Esophagus muscularis mucosa (tissue), 4 donors: ENCODE data around the gene DNAH17. TPM values are rescaled to one million over a fixed set of nuclear protein-coding genes. Genes with fewer than 3 reads are reported as not detected.
A peak's percentile ranks its signal among the peaks of the same experiment; 100 is the strongest.

Experiments
- DNase-seq: peaks from one replicate; pipeline ENCODE4 v3.0.0-alpha.2; 2017; ENCODE audit errors: extremely low spot score
- H3K27ac ChIP-seq, 4 donors: fragments of 200-600 bp; sonication (generic); replicated peaks in 1 of 4; 1 replicate in 3 of 4; 2 replicates in 1 of 4; pipeline ENCODE4 v1.5.1; 2016 to 2019; ENCODE audit warnings: mild to moderate bottlenecking in 1 of 4
- H3K27me3 ChIP-seq, 4 donors: fragments of 200-600 bp; sonication (generic); one replicate each; pipeline versions ENCODE4 v1.5.1 to v1.6.0; 2016 to 2019
- H3K36me3 ChIP-seq, 4 donors: fragments of 200-600 bp; sonication (generic); one replicate each; pipeline ENCODE4 v1.5.1; 2016 to 2019
- H3K4me1 ChIP-seq, 4 donors: fragments of 200-600 bp; sonication (generic); one replicate each; pipeline ENCODE4 v1.5.1; 2016 to 2019
- H3K4me3 ChIP-seq, 4 donors: fragments of 200-600 bp; sonication (generic); 1 replicate in 2 of 4; 2 replicates in 2 of 4; pipeline ENCODE4 v1.5.1; 2016 to 2019; ENCODE audit warnings: mild to moderate bottlenecking in 4 of 4, moderate library complexity in 1 of 4
- H3K9me3 ChIP-seq, 4 donors: fragments of 200-600 bp; sonication (generic); 1 replicate in 3 of 4; 2 replicates in 1 of 4; pipeline ENCODE4 v1.5.1; 2016 to 2019
- EP300 ChIP-seq: sonication (generic); formaldehyde crosslinking; IDR thresholded peaks from one replicate; pipeline ENCODE4 v1.6.1; 2017; ENCODE audit warnings: antibody characterized with exemption
- POLR2A ChIP-seq: fragments of 450-650 bp; IDR thresholded peaks from one replicate; pipeline ENCODE4 v1.6.1; 2017; ENCODE audit warnings: antibody characterized with exemption, moderate library complexity, mild to moderate bottlenecking, low read depth
- POLR2AphosphoS5 ChIP-seq, 2 donors: sonication (generic); formaldehyde crosslinking; IDR thresholded peaks; one replicate each; pipeline ENCODE4 v1.6.1; 2017; ENCODE audit warnings: antibody characterized with exemption in 2 of 2
- WGBS: methylation state at CpG from one replicate; pipeline ENCODE4 v1.1.5; 2018; 5-methylcytosine and 5-hydroxymethylcytosine counted together
- intact Hi-C: fragments of 100-400 bp; cut with DNase I; formaldehyde crosslinking; loops from one replicate; pipeline ENCODE4 v1.15.1; 2023
- total RNA-seq, 4 donors: library from RNA; depleted of rRNA; stranded (reverse); fragments of >200 nt; gene quantifications; one replicate each; pipeline versions ENCODE4 v1.1.0 to v1.2.1, GENCODE V29; 2016
- TF ChIP-seq, protein P1 (sequence below), 3 experiments: fragments of 200-600 bp in 2 of 3; fragments of 450-650 bp in 1 of 3; sonication (generic) in 2 of 3; IDR thresholded peaks; one replicate each; pipeline ENCODE4 v1.5.1; 2017 to 2019; ENCODE audit warnings: antibody characterized with exemption in 3 of 3, mild to moderate bottlenecking in 2 of 3, moderate library complexity in 1 of 3

The DNAH17 gene
- total RNA-seq, 4 donors from 2014 or later: not detected

DNA sequence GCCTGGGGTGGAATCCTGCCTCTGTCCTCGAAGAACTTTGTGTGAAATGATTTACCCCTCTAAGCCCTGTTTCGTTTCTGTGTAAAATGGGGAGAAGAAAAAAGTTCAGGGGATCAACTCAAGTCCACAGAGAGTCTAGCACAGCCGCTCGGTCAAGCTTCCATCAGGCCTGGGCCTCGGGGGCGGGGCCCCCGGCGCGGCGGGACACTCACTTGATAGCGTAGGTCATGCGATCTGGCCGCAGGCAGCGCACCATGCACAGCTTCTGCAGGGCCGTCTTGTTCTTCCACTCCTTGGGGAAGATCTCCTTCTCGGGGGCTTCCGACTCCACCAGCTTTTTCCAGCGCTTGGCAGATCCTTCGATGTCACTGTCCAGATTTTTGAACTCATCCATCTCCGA, 132.8 kb downstream of the DNAH17 start:
- no peak overlapping the region for H3K4me3 ChIP-seq
- no peaks in the 10 kb centered on the region for H3K36me3 ChIP-seq
- peaks cover 0 to 4% (median 0%) of the 10 kb centered on the region in 4 donors for H3K4me1 ChIP-seq
- no peak for DNase-seq
- H3K9me3 ChIP-seq: no peaks in the 10 kb centered on the region
- TF ChIP-seq POLR2A: no peak
- TF ChIP-seq, protein P1, sequence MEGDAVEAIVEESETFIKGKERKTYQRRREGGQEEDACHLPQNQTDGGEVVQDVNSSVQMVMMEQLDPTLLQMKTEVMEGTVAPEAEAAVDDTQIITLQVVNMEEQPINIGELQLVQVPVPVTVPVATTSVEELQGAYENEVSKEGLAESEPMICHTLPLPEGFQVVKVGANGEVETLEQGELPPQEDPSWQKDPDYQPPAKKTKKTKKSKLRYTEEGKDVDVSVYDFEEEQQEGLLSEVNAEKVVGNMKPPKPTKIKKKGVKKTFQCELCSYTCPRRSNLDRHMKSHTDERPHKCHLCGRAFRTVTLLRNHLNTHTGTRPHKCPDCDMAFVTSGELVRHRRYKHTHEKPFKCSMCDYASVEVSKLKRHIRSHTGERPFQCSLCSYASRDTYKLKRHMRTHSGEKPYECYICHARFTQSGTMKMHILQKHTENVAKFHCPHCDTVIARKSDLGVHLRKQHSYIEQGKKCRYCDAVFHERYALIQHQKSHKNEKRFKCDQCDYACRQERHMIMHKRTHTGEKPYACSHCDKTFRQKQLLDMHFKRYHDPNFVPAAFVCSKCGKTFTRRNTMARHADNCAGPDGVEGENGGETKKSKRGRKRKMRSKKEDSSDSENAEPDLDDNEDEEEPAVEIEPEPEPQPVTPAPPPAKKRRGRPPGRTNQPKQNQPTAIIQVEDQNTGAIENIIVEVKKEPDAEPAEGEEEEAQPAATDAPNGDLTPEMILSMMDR (IDR thresholded peaks at IDR 0.05): no peak
- TF ChIP-seq POLR2AphosphoS5 (IDR thresholded peaks at IDR 0.05): no peak
- no peak for TF ChIP-seq EP300
- intact Hi-C loops: no loop called here
- WGBS: 96% methylated on average over 14 of the region's 20 CpGs
- no peak overlapping the region for H3K27ac ChIP-seq
- H3K27me3 ChIP-seq: no peaks in the 10 kb centered on the region

DNA sequence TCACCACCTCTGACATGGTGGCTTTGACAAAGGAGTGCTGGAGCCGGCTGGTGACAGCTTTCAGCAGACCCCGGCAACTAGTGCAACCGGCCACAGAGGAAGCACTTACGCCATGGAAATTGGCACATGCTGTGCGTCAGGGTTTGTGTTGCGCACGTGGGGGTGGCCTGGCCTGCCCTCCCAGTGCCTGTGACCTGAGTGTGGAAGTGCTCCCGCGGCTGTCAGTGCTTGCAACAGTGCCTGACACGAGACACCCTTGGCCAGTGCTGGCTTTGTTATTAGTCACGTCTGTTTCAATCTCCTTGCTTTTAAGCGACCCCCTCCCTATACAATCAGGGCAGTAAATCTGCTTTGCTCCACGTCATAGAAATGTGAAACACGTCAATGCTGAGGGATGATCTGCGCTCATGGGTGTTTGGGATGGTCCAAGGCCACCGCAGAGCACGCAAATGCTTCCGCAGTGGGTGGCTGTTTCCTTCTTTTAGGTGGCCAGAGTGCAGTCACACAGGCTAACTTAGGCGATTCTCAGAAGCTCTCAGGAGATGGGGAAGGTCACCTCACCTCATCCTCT, 134.5 kb downstream of the DNAH17 start:
- Histone ChIP-seq H3K4me3 (no peak overlapping the region), H3K27ac (no peak overlapping the region), H3K9me3 (no peaks in the 10 kb centered on the region), H3K27me3 (peaks cover 0 to 5% (median 0%) of the 10 kb centered on the region in 4 donors), H3K36me3 (no peaks in the 10 kb centered on the region), H3K4me1 (peaks cover 0 to 4% (median 0%) of the 10 kb centered on the region in 4 donors)
- intact Hi-C loops: no loop called here
- TF ChIP-seq, protein P1 (IDR thresholded peaks at IDR 0.05): no peak
- TF ChIP-seq POLR2A (no peak), POLR2AphosphoS5 (IDR thresholded peaks at IDR 0.05) (peak; percentile 30 to 52), EP300 (no peak)
- 54% methylated on average over 18 of the region's 19 CpGs for WGBS
- DNase-seq: peak; percentile 94

DNA sequence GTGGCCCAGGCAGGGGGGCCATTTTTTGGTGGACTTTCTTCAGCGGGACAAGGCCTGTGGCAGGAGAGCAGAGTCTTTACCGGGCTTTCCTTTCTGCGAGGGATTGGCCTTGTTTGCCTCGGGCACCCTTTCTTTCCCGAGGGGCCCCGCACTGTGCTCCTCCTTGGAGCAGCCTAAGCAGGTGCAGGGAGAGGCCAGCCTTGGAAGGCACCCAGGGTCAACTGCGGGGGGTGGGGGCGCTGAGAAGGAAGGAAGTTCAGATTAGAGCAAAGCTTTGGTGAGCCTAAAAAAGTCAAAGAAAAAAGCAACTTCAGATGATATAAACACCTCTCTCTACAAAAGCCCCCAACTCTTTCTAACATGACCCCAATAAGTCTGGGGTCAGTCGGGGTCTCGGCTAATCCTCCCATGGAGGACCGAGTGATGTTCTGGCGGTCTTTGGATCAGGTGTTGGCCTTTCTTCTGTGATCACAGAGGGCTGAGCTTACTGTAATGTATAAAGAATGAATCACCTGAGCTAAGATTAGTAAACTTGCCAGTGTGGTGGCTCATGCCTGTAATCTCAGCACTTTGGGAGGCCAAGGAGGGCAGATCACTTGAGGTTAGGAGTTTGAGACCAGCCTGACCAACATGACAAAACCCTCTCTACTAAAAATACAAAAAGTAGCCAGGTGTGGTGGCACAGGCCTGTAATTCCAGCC, 135.8 kb downstream of the DNAH17 start:
- intact Hi-C loops: no loop called here
- no peak for DNase-seq
- Histone ChIP-seq H3K27ac (no peak overlapping the region), H3K27me3 (peaks cover 0 to 16% (median 0%) of the 10 kb centered on the region in 4 donors), H3K36me3 (no peaks in the 10 kb centered on the region), H3K4me1 (peaks cover 0 to 4% (median 0%) of the 10 kb centered on the region in 4 donors), H3K9me3 (no peaks in the 10 kb centered on the region), H3K4me3 (no peak overlapping the region)
- 62% methylated on average over 10 of the region's 12 CpGs for WGBS
- TF ChIP-seq, protein P1 (IDR thresholded peaks at IDR 0.05): no peak
- TF ChIP-seq POLR2AphosphoS5 (IDR thresholded peaks at IDR 0.05) (no peak), POLR2A (no peak)

DNA sequence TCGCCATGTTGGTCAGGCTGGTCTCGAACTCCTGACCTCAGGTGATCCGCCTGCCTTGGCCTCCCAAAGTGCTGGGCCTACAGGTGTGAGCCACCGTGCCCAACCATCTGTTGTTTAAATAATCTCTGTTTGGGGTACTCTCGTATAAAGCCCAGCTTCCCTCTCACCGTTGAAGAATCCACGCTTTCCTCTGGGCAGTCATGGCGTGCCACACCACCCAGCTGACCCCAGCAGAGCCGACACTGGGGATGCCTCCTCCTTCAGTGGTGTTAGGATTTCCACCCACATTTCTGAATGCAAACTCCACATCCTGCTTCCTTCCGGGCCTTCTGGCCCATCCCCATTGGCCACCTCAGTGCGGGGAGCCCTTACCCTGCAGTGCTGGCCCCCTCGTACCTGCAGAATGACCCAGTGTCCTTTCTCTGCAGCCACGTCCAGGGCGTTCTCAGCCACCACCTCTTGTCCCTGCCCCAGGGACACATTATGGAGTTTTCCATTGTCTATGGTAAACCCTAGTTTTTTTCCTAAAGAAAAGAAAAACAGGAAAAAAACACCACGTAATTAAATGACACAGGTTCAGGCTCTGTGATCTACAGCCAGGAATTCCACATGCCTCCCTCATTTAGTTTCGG, 138.4 kb downstream of the DNAH17 start:
- Histone ChIP-seq H3K9me3 (no peaks in the 10 kb centered on the region), H3K36me3 (no peaks in the 10 kb centered on the region), H3K4me3 (no peak overlapping the region), H3K4me1 (peaks cover 0 to 4% (median 0%) of the 10 kb centered on the region in 4 donors), H3K27ac (no peak overlapping the region), H3K27me3 (peaks cover 0 to 27% (median 0%) of the 10 kb centered on the region in 4 donors)
- TF ChIP-seq POLR2AphosphoS5 (IDR thresholded peaks at IDR 0.05): no peak
- no peak for TF ChIP-seq EP300
- TF ChIP-seq, protein P1 (IDR thresholded peaks at IDR 0.05): no peak
- TF ChIP-seq POLR2A: no peak
- intact Hi-C loops: no loop called here
- WGBS: 78% methylated on average over 16 of the region's 16 CpGs
- no peak for DNase-seq
